ENCODE results near the gene GATD1.
A peak's percentile ranks its signal among the peaks of the same experiment; 100 is the strongest.

The GATD1 gene

DNA sequence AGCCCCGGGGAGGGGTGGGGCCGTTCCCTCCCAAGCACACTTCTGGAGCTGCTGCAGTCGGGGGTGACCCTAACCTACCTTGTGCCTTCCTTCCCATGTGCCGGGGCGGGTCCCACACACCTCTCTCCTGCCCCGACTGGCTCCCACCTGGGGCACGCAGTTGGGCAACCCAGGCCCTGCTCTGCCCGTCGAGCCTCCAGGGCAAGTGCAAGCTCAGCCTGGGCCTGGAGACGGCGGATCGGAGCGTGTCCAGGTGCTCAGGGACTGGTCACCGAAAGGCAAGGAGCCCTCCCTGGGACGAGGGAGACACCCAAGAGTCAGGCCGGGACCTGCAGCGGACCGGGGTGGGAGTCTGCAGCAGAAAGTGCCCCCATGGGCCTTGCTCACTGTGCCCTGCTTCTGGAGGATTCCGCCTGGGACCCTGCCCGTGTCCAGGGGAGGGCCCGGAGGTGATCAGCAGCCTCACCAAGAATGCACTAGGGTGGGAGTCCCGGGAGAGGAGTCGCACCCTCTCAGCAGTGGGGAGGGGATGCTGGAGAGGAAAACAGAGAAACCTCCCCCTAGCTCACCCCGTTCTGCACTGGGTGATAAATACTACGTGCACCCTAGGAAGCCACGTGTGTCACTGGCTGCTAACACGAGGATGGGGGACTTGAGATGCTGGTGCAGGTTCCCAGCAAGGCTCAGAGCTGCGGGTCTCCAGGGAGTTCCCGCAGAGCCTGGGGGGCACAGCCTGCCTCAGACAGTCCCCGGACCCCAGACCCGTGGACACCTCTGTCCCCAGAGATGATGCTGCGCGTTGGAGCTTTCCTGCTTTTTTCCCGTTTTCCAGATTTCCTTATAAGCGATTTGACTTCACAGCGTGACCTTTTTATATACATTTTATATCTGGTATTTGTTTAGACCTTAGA is 5.2 kb upstream of the GATD1 start:
- DNase-seq = no peak

DNA sequence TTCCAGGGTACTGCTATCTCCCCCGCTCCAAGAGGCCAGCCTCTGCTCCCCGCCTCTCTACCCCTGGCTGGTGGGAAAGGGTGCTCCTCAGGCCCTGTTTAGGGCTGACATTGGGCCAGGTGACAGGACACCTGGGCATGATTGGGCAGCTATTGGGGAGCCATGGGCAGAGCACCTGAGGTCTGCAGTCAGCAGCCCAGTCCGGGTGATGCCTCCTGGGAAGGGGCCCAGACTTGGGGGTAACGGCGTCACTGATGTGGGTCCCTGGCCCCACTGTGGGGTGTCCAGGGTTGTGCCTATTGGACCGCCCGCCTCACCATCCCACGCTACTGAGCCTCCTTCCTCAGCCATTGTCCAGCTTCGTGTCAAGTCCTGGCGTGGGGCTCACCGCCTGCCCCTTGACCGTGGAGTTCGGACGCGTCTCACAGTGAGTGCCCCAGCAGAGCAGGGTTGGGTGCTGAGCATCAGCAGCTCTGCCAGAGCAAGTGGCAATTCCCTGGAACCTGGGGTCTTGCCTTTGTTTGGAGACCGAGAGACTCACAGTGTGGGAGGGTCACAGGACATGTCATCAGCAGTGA is 2.8 kb upstream of the GATD1 start:
- DNase-seq = no peak

DNA sequence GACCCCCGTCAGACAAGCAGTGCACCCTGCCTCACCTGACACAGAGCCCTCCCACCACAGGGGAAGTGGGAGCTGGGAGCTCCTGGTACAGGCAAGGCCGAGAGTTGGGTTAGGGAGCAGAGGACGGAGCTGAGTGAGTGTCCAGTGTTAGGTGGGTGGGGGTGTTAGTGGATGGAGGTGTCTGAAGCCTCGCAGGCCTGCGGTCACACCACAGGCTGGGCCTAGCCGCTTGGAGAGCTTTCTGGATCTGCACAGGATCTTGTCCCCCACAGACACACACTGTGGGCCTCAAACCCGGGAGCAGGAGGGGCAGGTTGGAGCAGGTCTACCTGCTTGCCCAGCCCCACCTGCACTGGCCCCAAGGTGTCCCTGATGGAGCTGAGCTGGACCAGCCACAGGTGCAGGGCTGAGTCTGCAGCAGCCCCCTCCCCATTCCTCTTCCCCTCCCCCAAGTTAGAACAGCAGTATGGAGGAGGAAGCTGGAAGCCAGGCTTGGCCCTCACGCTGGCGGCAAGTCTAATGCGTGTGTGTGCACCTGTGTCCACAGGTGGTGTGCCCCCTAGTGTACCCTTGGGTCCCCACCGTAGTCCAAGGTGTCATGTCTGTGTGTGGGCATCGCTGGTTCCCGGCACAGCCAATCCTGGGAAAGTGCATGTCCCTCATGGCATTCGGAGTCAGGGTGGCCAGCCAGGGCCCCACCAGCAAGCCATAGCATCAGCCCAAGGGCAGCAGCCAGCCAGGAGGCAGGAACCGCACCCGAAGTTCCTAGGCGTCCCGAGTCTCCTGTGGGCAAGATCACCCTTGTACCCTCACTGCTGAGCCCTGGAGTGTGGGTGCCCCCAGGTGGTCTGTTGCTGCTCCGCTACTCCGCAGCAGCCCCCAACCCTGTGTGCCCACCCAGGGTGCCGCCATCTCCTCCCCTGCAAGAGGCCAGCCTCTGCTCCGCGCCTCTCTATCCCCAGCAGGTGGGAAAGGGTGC is 2.0 kb upstream of the GATD1 start:
- DNase-seq = no peak

DNA sequence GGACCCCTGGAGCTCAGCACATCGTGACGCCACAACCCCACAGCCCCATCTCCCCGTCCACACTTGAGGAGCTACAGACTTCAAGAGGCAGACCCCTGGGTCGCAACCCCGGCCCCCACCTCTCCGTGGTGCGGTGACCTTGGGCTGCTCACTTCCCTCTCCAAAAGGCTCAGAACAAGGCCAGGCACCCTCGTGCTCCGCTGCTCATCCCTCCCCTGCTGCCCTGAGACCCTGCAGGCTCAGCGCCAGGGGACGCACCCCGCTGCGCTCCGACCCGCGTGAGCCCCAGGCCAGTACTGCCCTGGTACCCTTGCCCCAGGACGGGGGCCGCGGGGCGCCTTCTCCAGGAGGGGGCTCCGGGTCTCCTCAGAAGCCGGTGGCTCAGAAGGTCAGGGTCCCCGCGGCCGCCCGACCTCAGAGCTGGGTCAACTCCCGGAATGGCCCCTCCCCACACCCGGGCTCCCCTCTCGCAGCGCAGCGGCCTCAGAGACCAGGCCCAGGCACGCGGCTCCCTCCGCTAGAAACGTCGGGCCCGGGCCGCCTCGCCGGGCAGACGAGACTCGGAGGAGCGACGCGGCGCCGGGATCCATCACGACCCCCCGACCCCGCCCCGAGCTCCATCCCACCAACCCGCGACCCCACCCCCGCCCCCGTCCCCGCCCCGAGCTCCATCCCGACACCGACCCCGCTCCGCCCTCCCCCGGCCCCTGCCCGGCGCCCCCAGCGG is 563 bp downstream of the GATD1 start:
- peak in 3 of 51 donors; percentile 43 to 65 (median 44) for DNase-seq

DNA sequence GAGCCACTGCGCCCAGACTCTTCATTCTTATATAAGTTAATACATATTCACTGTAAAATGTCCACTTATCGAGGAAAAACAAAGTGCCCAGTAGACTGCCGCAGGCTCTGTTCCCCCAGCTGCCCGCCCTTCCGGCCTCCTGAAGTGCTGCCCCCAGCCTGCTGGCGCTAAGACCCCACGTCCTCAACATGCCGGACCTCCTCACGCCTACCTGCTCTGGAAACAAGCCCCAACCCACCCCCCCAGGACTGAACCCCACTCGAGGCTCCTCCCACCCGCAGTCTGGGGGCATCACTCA is 1.1 kb downstream of the GATD1 start:
- no peak for DNase-seq

DNA sequence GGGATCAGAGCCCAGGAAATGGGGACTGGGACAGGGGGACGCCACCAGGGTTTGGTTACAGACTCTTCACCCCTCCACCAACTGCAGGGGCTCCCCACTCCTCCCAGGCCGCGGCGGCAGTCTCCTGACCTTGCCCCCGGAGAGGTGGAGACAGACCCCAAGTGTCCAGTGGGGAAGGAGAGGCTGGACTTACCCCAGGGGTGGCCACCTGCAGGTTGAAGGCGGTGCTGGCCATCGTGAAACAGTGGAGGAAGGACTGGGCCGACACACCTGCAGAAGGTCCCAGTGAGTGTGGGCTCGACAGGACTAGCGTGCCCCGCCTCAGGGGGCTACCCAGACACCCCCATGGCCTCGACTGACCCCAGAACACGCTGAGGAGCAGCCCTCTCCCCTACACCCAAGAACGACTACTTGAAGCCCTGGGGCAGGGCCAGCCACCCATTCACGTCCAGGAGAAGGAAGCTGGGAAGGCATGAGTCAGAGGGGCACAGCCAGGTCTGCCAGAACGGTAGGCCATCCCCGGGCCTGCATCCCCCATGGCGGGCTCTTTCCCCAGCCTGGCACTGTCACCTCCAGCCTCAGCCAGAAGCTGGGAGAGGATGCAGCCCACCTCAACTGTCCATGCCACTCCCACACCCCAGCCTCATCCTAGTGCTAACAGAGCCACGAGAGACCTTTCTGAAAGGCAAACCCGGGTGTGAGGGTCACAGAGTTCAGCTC is 2.3 kb downstream of the GATD1 start:
- peak in 3 of 51 donors; percentile 20 to 30 (median 25) for DNase-seq

DNA sequence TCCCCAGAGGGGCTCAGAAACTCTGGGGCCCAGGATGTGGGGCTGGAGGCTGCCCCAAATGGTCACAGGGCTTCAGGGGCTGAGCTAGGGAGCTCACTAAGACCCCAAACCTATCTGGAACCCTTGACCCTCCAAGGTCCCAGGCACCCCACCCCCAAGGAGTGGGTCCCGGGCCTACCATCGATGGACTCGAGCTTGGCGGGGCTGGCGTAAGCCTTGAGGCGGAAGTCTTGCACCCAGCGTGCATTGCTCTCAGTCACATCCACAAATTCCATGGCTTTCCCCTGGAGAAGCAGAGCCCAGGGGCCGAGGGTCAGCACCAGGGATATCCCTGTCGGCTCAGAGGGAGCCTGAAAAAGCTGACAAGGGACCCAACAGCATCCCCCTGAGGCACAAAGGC is 3.5 kb downstream of the GATD1 start:
- DNase-seq = no peak

DNA sequence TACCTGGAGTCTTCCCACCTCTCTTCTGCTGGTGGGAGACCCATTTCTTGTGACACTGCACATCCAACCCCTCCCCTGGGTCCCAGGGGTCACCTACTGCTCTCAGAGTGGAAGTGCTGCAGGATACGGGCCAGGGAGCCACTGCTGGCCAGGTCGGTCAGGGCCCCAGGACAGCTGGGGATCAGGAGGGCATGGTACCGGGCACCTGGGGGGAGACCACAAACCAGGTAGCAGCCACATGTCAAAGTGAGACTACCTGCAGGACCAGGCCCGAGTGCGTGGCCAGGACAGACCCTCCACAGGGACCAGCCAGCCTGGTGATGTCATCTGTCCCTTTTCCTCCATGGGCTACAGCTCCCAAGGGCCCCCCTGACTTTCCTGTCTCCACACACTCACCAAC is 3.9 kb downstream of the GATD1 start:
- DNase-seq = no peak

DNA sequence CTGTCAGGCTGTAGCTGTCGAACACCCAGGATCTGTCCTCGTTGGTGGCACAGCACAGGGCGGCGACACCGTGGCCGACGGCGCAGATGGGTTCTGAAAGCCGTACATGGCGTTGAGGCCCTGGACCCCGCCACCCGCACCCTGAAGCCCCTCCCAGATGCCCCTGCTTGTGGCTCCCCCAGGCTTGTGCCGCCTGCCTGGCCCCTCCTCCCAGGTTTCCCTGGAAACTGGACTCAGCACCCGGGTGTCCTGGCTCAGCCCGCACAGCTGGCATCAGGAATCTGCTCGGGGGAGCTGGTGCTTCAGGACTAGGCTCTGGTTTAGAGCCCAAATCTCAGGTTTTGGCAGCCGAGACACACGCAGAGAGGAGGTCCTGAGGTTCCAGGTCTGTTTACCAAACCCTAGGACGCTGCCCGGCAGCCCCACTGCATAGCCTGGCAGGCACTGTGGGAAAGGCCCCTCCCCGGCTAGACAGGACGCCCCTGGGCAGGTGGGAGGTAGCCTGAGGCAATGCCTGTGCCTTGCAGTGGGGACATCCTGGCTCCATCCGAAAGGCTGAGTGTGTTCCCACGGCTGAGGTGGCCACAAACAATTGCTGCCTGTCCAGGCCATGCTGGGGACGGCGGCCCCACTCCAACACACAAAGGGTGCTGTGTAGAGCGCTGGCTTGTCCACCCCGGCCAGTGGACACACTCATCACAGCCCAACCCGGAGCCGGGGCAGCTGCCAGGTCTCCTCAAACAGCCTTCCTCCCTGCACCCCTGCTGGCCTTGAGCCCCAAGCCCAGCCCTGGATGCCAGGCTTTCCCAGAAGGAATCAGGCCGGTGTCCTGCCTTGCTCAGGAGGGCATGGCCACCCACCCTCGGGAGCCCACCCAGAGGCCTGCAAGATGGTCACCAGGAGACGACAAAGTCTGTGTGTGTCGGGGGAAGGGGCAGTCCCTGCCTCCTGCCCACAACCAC is 4.6 kb downstream of the GATD1 start:
- DNase-seq = peak in 47 of 51 donors; percentile 48 to 98 (median 89)

DNA sequence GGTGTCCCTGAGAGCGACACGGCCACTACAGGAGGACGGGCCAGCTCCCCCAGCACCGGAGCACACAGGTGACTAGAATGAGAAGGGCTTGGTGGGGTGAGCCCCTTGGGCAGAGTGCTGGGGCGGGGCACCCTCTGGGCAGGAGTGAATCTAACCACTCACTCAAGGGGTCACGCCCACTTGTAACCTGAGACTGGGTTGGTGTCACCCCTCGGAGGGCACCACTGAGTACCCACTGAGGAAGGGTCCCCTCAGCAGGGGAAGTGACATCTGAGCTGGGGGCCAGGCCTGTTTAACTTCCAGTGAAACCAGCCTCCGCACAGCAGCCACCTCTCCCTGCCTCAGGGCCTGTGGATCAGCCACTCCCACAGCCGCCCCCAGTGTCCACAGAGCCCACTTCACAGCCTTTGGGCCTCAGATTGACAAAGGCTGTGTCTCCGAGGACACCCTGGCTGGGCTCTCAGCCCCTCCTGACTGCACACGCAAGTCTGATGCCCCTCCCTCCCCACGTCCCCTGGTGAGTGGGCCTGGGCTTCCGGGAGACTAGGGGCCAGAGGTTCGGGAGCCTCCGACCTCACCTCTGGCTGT is 5.6 kb downstream of the GATD1 start:
- DNase-seq = no peak

DNA sequence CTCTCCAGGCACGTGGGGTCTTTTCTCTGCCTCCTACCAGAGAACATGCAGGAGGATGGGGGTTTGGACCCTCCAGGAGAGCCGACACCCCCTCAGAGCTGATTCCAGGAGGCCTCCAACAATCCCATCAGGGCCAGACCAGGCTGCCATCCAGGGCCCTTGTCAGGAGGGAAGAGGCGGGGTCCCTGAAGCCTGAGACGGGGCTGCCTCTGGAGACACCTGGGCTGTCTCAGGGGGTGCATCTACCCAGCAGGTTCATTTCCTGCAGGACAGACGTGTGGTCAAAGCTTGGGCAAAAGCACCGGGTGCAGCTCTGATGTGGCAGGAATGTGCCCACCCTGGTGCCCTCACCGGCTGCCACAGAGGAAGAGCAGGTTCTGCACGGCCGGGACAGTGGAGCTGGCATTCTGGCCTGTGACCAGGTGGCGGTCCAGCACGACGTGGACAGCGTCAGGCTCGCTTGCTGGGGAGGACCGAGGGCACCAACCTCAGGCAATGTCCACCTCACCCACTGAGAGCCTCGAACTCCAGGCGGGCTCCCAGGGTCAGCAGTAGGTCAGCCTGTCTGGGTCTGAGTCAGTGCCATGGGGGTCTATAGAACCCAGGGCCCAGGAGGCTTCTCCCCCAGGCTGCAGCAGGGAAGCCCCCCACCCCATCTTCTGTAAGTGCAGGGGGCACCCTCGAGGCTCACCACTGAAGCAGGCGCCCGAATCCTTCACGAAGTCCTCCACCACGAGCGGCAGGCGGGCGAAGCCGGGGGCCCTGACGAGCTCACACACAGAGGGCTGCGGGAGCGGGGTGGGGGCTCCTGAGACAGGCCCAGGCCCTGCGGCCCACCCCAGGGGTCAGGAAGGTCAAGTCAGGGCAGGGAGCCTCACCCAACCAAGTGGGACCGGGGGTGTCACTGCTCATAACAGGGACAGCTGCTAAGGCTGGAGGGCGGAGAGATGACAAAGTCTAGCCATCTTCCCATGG is 6.4 kb downstream of the GATD1 start:
- DNase-seq = no peak

DNA sequence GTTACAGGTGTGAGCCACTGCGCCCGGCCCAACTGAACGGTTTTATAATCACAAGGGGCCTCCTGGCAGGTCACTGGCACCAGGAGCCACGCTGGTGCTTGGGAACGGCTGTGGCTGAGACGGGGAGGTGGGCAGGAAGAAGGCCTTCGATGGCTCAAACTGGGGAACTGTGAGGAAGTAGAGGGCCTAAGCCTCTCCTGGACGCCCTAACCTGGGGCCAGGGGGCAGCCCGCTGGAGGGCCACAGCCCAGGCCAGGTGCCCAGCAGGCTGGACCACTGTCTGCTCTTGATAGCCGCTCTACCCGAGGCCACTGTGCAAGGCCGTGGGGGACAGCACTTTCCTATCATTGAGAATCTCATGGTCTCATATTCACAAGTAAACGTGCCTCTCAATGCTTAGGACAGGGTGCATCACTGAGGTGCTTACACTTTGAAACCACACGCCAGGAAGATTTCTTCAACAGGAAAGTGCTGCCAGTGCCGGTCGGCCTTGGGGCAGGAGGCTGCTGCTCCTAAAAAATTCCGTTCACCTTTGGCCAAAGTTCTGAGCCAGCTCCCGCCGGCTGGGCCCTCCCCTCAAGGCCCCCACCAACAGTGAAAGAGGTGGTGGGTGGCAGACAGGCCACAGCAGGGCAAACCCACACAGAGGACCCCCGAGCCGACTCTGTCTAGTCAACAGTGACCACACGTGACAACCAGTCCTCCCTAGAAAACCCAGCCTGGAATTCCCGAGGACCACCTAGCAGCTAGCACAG is 7.2 kb downstream of the GATD1 start:
- DNase-seq = no peak

DNA sequence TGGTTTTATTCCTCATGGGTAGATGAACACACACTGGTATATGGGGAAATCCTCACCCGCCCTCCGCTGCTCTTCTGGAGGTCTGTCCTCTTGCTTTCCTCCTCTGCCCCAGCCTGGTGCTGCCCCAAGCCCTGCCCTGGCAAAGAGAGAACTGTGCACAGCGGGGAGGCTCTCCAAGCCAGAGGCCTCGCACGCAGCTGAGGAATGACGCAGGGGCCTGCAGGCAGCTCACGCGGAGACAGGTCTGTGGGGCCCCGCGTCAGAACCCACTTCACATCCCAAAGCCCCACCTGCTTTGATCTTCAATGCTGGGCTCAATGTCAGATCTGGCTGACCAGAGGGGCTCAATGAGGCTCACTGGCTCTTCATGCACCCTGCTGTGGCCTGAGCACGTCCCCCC is 10.0 kb downstream of the GATD1 start:
- peak in 2 of 51 donors; percentile 17 to 47 for DNase-seq

DNA sequence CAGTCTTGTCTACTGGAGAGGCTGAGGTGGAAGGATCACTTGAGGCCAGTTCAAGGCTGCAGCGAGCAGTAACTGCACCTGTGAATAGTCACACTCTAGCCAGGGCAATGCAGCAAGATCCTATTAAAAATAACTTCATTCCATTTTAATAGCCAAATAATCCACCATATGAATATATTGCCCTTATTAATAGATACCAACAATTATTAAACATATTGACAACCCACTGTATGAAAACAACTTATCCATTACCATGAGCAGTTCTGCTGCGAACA is 10.4 kb downstream of the GATD1 start:
- no peak for DNase-seq

DNA sequence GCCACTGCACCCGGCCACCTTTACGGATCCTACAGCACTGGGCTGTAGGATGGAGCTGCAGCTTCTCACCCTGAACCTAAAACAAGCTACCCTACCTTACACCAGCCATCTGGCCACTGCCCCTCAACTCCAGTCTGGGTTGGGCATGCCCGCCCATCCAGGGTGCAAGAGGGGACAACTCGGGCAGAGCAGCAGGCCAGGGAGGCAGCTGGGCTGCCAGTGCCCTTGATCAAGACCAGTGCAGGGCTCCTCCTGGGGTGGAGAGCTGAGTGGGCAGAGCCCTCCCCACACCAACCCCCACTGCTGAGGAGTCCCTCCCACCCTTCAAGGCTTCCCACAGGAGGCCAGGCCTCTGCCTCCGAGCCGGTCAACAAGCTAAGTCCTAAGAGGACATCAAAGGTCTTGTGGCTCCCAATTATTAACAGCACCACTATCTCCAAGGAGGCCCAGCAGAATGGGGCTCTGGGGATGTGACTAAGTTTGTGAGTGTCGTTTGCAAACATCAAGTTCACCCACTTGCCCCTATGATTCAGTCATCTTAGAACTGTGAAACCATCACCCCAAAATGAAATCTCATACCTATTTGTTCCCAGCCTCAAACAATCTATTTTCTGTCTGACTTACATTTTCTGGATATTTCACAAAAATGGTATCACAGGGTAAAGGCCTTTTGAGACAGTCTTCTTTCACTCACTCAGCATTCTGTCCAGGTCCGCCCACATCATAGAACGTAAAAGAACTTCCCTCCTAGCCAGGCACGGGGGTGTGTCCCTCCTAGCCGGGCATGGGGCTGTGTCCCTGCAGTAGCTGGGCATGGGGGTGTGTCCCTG is 11.0 kb downstream of the GATD1 start:
- no peak for DNase-seq

DNA sequence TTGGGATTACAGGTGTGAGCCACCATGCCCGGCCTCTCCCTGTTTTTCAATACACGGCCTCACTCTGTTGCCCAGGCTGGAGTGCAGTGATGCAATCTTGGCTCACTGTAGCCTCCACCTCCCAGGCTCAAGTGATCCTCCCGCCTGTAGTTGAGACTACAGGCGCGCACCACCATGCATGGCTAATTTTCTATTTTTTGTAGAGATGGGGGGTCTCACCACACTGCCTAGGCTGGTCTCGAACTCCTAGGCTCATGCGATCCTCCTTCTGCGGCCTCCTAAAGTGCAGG is 11.5 kb downstream of the GATD1 start:
- DNase-seq = no peak

All from hypothalamus (tissue), 51 donors.